Kidney epithelial cell (primary cell): Measurements from ENCODE around the gene PLEKHG3. TPM values are rescaled to one million over a fixed set of nuclear protein-coding genes. Genes with fewer than 3 reads are reported as not detected.
"Not testable (repeated sequence)": the region's sequence is repeated elsewhere in the genome, so short reads cannot be mapped to it uniquely, and the experiment has no call there.

Source experiments
- DNase-seq: peaks from one replicate; pipeline ENCODE4 v3.0.0-alpha.2; 2010; ENCODE audit warnings: low read depth
- H3K27me3 ChIP-seq: 2 replicates; pipeline ENCODE4 v1.6.0; 2011; ENCODE audit warnings: low read length; ENCODE audit not compliant: control insufficient read depth, insufficient read depth
- H3K36me3 ChIP-seq: 2 replicates; pipeline ENCODE4 v1.5.1; 2011; ENCODE audit warnings: low read length; ENCODE audit not compliant: control insufficient read depth, insufficient read depth
- H3K4me3 ChIP-seq: 2 replicates; pipeline ENCODE4 v1.5.1; 2011; ENCODE audit warnings: low read depth, mild to moderate bottlenecking, control low read depth, low read length
- CTCF ChIP-seq: IDR thresholded peaks from 2 replicates; pipeline ENCODE4 v1.5.1; 2011; ENCODE audit warnings: mild to moderate bottlenecking, moderate library complexity, low read length, control low read depth, inconsistent platforms; ENCODE audit not compliant: insufficient read depth, poor library complexity, severe bottlenecking
- total RNA-seq: library from RNA; depleted of rRNA; stranded (reverse); fragments of >200 nt; gene quantifications from 2 replicates; pipeline ENCODE4 v1.2.3, GENCODE V29; 2015

PLEKHG3 gene
- total RNA-seq, 1 donor from 2014 or later, result 136 TPM

GRCh38 chr14:64689289-64689688 lies 14.9 kb upstream of the PLEKHG3 start:
- DNase-seq, result no peak
- Histone ChIP-seq H3K36me3 (no peaks in the 10 kb centered on the region), H3K4me3 (no peak overlapping the region), H3K27me3 (peaks cover 2% of the 10 kb centered on the region)
- no peak for TF ChIP-seq CTCF

GRCh38 chr14:64690607-64691006 lies 13.6 kb upstream of the PLEKHG3 start:
- not testable (repeated sequence) for H3K36me3 ChIP-seq, H3K27me3 ChIP-seq, DNase-seq, H3K4me3 ChIP-seq

GRCh38 chr14:64691376-64691775 lies 12.8 kb upstream of the PLEKHG3 start:
- no peak overlapping the region for H3K4me3 ChIP-seq
- H3K27me3 ChIP-seq, result peaks cover 2% of the 10 kb centered on the region
- H3K36me3 ChIP-seq, result no peaks in the 10 kb centered on the region
- no peak for TF ChIP-seq CTCF
- DNase-seq, result no peak

GRCh38 chr14:64692189-64692985 lies 11.8 kb upstream of the PLEKHG3 start:
- Histone ChIP-seq H3K4me3 (no peak overlapping the region), H3K27me3 (peaks cover 2% of the 10 kb centered on the region), H3K36me3 (no peaks in the 10 kb centered on the region)
- no peak for TF ChIP-seq CTCF
- DNase-seq, result no peak

- DNase-seq, result no peak
- no peak for TF ChIP-seq CTCF
- peaks cover 2% of the 10 kb centered on the region for H3K27me3 ChIP-seq
- no peaks in the 10 kb centered on the region for H3K36me3 ChIP-seq
- H3K4me3 ChIP-seq, result no peak overlapping the region
These were observed 11.0 kb upstream of the PLEKHG3 start for GRCh38 chr14:64692986-64693809.

GRCh38 chr14:64693810-64694165 lies 10.4 kb upstream of the PLEKHG3 start:
- Histone ChIP-seq H3K4me3 (no peak overlapping the region), H3K27me3 (no peaks in the 10 kb centered on the region), H3K36me3 (no peaks in the 10 kb centered on the region)
- no peak for TF ChIP-seq CTCF
- no peak for DNase-seq
